HG02943 (cell line): Measurements from ENCODE around the gene GRB10.
"Not testable (repeated sequence)": the region's sequence is repeated elsewhere in the genome, so short reads cannot be mapped to it uniquely, and the experiment has no call there.

Source experiments
- ATAC-seq: cut with Tn5 transposase; IDR thresholded peaks from one replicate; pipeline ENCODE4 v1.9.1; 2021; ENCODE audit warnings: mild to moderate bottlenecking, low read depth, moderate library complexity; ENCODE audit not compliant: unreplicated experiment

Gene GRB10

DNA sequence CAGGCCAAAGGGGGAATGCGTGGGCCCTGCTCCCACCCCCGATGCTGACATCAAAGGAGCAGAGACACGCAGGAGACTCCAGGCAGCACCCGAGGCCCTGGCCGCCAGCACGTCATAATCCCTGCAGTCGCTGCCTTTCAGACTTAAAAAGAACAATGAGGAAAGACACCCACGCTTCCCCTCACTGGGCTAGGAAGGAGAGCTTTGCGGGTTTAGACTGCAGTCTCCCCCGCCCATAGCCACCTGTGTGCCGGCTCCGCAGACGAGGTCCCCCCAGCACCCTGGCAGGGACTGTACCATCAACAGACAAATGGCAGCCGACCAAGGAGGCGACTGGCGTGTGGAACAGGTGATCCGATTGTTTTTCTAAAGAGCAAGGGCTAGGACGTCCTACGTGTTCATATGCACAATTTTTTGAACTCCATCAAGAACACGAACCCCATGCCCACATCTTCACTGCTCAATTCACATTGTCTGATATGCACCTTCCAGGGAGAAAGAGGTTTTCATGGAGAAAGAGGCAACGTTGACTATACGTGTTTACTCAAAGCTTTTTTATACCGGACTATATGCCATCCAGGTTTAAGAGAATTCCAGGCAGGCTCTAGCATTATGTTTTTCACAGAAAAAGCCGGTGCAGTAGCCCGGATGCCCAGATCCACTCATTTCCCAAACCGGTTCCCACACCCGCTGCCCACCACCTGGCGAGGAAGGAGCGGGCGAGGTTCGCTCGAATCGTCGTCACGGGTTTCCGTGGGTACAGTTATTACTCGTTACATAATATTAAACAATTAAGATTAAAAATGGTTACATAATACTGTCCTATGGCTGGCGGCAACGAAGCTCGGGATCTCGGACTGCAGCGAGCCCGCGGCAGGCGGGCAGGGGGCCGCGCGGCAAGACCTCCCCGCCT, 1.1 kb downstream of the GRB10 start:
- ATAC-seq: no peak

DNA sequence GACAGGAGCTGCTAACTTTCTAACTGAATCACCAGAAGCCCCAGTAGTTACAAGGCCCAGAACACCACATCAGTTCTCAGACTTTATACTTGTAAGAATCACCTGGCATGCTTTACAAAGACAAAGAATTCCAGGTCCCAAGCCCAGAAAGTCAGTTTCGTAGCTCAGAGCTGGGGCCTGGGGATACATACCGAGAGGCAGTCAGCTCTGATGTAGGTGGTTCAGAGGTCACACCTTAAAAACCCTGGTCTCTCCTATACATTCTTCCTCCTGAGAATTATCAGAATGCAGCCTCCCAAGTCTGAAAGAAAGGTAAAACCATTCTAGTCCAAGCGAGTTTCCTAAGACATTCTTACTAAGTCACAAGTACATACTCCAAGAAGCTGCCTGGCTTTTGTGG, 2.3 kb downstream of the GRB10 start:
- ATAC-seq: no peak

DNA sequence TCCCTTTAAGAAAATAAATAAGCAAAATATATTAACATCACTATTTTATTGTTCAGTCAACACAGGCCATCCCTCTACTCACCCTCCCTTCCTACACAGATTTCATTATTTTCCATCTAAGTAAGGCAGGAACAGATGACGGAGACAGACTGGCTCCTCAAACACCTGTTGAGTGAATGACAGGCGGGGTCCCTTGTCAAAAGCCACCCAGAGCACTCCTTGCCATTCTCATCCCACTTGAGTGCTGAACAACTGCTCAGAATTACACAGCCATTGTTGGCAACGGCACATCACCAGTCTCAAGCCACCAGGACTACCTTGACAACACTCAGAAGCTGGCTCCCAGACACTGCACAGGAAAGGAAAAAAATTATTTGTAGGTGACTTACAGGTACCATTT, 3.3 kb downstream of the GRB10 start:
- ATAC-seq: no peak

DNA sequence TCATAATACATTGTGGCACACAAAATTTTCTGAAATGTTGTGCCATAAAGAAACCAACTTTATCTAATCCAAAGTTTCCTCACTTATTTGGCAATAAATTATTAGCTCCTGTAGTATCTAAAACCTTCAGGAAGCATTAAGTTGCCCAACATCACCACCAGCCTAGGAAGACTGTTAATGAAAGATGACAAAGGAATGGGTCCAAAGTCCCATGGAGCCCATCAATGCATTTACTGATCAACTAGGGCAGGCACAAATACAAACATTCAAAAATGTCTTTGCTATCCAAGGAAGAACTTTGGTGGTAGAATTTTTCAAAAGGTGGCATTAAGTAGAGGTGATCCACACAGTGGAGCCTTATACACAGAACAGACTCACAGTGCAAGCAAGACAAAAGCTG, 4.5 kb downstream of the GRB10 start:
- ATAC-seq: no peak

DNA sequence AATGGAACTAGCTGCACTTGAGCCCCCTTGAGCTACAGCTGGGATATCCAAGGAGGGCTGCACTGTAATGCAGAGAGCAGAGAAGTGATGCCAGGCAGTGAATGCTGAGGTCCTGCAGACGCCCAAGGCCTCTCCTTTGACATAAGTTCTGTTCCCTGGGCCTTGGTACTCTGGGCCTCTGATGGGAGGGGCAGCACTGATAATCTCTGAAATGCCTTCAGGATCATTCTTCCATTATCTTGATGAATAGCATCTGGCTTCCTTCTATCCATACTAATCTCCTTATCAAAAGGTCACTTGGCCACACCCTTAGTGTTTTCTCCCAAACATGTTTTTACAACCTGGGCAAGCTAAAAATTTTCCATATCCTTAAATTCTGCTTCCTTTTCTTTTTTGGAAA, 6.9 kb downstream of the GRB10 start:
- no peak for ATAC-seq

DNA sequence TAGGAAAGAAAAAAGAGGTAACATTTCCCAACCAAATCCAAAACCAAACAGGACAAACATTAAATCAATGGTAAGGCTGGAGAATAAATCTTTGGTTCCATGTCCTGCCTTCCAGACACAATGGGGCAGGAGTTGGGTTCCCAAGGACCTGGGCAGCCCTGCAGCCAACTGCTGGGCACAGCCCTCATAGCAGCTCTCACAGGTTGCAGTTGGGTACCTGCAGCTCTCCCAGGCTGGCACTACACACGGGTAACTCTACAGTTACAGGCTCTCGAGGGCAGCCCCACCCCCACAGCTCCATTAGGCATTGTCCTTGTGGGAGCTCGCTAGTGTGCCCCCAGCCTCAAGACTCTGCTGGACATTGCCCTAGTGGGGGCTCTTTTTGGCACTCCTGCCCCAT, 7.5 kb downstream of the GRB10 start:
- ATAC-seq: no peak

DNA sequence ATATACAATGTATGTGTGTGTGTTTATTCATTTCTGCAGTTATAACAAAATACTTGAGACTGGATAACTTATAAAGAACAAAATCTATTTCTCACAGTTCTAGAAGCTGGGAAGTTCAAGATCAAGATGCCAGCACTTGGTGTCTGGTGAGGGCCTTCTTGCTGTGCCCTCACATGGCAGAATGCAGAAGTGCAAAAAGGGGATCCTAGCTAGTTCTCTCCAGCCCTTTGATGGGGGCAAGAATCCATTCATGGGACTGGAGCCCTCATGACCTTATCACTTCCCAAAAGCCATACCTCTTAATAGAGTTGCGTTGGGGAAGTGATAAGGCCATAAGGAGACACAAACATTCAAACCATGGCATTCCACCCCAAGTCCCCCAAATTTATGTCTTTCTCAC, 8.4 kb downstream of the GRB10 start:
- ATAC-seq: no peak

DNA sequence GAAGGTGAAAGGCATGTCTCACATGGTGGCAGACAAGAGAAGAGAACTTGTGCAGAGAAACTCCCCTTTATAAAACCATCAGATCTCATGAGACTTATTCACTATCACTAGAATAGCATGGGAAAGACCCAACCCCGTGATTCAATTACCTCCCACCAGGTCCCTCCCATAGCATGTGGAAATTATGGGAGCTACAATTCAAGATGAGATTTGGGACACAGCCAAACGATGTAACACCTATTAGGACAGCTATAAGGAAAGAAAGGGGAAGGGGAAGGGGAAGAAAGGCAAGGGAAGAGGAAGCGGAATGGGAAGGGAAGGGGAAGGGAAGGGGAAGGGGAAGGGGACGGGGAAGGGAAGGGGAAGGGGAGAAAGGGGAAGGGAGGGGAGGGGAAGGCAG, 9.6 kb downstream of the GRB10 start:
- ATAC-seq: not testable (repeated sequence)

DNA sequence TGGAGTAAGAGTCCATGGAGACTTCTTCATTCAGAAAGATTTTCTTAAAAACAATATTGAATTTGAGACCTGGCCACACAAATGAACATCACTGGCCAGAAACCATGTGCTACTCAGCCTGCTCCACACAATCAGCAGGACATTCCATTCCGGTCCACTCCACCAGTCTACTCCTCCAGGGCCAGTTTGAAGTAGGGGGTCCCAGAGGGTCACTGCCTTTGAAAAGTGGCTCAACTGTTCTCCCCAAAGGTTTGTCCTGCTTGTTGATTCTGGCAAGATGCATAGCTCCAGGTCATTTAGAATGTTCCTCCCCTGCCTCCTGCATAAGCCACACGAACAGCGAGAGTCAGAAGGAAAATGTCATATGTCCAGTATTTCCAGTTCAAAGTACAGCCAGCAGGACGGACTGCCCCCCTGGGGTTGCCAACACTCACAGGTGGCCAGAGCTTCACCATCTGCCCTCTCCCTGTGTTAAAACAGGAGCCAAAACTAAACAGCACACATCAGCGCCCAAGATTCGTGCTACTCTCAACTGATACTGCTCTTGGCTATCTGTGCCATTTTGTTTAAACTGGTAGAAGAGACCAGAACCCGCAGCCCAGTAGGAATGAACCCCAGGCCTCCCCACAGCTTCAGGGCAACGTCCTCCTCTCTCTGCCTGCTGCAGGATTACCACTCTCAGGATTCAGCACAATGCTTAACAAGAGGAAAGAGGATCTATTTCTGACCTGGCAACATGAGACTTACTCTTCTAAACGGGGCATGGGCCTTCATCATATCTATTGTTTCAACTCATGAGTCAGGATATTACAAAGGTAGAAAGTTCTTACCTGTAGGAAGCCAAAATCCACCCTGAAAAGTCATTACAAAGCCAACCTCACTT, 11.3 kb downstream of the GRB10 start:
- no peak for ATAC-seq

DNA sequence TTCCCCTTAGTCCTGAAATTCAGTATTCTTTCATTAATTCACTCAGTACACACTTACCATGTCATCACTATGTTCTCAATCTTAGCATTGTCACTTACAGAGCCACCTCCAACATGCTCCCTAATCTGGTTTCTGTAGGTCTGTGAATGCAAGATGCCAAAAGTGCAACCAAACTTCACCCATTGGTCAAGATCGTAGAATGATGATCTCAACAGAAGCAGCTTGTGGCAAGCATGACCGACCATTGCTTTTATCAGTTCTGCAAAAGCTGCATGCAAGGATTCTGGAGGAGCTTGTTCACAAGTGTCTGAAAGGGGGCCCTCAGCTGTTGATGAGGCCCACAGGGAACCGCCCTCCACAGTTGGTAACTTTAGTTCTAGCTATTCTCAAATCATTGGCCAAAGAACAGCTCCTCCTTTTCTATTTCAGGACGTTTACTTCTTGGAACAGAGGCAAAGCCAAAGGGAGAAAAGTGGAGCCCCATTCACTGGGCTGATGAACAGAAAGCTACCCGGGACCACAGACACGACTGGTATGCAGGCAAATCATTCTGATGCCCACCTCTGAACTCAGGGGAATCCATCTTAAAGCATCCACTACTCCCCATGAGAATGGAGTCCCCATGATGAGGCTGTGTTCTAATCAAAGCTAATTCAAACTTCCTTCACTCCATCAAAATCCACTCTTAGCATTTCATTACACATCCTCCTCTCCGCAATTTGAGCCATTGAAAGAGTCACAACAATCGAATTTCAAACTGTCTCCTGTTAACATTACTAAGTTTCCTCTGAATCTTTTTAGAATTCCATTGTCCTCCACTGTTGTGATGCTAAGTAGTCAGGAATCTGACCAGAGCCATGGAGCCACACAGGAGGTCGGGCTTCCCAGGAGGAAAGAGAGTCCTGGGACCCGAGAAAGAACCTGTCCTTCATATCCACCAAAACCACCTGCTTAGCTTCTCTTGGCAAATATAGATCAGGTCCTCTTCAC, 13.9 kb downstream of the GRB10 start:
- ATAC-seq: no peak

DNA sequence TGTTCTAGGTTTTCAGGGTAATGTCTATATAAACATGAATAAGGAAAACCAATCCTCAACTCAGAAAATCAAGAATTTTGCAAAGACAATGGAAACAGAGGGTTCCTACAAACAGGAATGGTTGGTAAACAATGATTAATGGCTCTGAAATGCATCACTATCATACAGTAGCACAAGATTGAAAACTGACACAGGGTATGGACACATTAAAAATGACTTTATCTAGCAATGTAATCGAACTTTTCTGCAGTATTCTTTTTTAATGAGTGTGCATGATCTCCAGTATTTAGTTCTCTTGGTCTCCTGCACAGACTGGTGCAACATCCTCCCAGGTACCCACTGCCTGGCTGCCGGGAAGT, 15.9 kb downstream of the GRB10 start:
- ATAC-seq: no peak

DNA sequence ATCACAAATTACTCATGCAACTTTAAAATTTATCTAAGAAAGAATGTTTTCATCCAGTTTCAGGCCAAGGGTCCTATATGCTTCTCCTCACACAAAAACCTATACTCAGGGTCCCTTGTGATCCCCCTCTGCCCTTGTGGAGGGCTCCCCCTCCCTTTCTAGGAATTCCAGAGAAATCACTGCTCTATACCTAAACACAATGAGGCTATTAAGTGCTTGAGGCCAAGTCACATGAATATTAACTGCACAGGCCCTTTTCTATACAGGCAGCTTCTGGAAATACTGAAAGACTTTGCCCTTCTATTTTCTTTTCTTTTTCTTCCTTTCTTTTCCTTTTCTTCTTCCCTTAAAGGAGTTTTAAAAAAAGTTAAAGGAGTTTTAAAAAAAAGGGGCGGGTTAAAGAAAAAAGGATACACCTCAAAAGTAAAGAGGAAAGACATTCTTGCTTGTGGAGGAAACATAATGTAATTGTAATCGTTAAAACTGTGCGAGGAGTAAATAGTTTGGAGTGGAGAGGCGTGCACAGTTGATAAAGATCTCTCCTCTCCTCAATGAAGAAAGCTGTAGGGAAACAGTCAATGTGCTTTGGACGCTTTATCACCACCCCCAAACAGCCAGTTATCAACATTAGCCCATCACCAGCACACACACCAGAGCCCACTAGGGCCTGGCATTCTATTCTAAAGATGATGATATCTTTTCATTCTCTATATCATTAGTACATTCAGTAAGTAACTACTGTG, 16.4 kb downstream of the GRB10 start:
- no peak for ATAC-seq

DNA sequence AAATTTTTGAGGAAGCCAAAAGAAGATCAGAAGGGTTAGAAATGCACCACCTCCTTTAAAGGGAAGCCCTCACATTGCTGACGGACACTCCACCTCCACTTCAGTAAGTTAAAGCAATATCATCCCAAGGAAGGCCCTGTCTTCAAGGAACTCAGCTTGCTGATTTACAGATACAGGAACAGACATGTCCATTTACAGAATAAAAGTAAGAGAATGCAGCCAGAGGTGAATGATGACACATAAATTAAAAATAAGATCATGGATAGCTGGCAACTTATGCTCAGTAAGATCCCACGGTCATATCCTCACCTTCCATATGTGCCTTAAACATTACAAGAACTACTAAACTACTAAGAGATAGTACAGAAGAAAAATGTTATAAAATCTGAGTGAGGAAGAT, 20.4 kb downstream of the GRB10 start:
- no peak for ATAC-seq

DNA sequence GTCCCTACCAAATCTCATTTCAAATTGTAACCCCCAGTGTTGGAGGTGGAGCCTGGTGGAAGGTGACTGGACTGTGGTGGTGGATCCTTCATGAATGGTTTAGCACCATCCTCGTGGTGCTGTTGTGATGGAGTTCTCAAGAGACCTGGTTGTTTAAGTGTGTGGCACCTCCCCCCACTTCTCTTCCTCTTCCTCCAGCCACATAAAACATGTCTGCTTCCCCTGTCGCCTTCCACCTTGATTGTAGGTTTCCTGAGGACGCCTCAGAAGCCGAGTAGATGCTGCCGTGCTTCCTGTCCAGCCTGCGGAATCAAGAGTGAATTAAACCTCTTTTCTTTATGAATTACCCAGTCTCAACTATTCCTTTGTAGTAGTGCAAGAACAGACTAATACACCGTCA, 21.0 kb downstream of the GRB10 start:
- ATAC-seq: no peak

DNA sequence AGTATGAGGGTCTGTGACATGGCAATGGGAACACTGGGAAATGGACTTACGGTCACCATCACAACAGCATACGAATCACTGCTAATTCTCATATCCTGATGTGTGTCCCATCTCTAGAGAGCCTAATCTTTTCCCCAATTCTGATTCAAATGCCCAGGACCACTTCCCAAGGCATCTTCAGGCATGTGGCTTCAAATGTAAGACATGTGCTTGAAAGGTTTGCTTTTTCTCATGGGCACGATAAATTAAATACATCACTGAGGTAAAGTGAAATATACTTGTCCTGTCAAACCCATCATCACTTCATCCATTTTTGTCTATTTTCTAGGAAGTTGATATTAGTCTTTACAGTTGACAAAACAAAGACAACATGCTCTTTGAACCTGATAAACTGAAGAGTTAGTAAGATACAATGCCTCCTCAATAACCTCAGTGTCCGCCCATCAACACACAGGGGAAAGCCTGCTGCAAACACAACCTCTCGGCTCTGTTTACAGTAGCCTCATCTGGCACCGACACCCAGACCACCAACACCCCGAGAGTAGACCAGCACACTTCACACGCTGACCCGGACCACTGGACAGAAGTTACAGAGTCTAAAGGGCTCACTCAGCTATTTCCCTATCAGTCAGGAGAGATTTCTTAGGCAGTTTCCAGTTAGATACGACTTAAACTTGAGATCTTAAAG, 24.8 kb downstream of the GRB10 start:
- ATAC-seq: no peak

DNA sequence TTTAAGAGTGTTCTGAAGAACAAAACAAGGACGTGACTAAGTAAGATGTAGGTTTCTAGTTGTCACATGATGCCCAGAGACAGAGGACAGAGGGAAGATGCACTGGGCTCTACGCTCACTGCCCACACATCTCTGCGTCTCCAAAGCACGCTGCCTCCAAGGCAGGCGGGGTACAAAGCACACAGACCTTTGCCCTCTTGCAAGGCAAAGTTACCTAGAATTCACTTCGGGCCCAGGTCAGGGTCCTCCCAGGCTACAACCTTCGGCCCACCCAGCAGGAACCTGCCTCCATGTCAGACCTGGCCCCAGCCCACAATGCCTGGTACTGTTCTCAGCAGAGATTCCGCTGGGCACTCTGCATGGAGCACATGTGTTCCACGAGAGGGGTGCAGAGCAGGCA, 26.5 kb downstream of the GRB10 start:
- ATAC-seq: no peak

DNA sequence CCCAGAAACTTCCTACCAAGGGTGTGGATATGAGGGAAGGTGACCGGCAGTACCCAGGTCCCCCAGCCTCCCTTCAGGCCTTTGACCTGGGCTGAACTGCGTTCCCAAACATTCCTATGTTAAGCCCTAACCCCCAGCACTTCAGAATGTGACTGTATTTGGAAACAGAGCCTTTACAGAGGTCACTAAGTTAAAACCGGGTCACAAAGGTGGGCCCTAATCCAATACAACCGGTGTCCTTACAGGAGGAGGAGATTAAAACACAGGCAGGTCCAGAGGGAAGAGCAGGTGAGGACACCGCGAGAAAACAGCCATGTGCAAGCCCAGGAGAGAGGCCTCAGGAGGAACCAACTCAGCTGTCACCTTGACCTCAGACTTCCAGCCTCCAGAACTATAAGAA, 28.0 kb downstream of the GRB10 start:
- no peak for ATAC-seq

DNA sequence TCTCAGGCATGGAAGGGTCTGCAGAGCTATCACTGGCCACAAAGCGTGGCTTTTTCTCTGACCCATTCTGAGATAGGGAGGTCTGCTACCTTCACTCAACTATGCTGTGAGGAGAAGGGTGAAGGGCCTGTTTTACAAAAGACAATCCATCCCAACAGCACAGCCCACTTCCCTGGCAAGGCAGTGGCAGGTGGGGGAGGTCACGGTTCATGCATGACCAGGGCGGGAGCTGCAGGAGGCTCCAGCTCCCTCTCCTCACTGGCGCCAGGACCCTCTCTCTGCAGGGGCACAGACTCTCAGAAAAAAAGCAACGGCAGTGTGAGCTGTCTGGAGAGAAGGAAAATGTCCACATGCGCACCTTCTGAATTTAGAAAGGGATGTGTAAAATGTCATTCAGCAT, 28.5 kb downstream of the GRB10 start:
- ATAC-seq: no peak

DNA sequence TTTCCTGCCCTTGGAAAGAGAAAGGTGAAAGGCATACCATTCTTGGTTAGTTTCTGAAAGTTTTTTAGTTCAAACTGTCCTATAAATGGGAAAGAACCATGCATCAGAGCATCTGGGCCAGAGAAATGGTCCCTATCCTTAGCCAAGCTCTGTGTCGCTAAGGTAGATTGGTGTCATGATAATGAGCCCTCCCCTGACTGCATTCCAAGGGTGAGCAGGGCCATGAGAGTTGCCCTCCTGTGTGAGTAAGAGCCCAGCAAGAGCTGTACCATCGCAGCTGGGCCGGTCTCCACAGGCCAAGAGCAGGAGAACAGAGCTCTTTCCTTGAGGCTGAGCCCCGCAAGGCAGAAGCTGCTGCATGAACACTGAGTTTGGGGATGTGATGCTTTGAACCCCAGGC, 30.3 kb downstream of the GRB10 start:
- ATAC-seq: no peak
